Measurements from ENCODE around the gene RNF222.

The RNF222 gene

GRCh38 chr17:8438441-8438840 is 40.8 kb upstream of the RNF222 start:
- H3K4me3 ChIP-seq (ENCODE audit: low read depth, low read length): no peak overlapping the region
- TF ChIP-seq CTCF (IDR thresholded peaks at IDR 0.05; ENCODE audit: control insufficient read depth, extremely low read depth, insufficient read depth): no peak
- no peak for DNase-seq (ENCODE audit: low read depth)

- DNase-seq (ENCODE audit: low read depth): no peak
- TF ChIP-seq CTCF (IDR thresholded peaks at IDR 0.05; ENCODE audit: control insufficient read depth, extremely low read depth, insufficient read depth): no peak
- H3K4me3 ChIP-seq (ENCODE audit: low read depth, low read length): peak overlapping the region; percentile 89
Measured at GRCh38 chr17:8436844-8437171, 39.2 kb upstream of the RNF222 start.

- peak overlapping the region; percentile 89 for H3K4me3 ChIP-seq (ENCODE audit: low read depth, low read length)
- TF ChIP-seq CTCF (IDR thresholded peaks at IDR 0.05; ENCODE audit: control insufficient read depth, extremely low read depth, insufficient read depth): no peak
- DNase-seq (ENCODE audit: low read depth): no peak
Measured at GRCh38 chr17:8436169-8436843, 38.7 kb upstream of the RNF222 start.

- peak; percentile 86 for DNase-seq (ENCODE audit: low read depth)
- no peak for TF ChIP-seq CTCF (IDR thresholded peaks at IDR 0.05; ENCODE audit: control insufficient read depth, extremely low read depth, insufficient read depth)
- peak within 1 kb of the TSS; percentile 89 for H3K4me3 ChIP-seq (ENCODE audit: low read depth, low read length)
Measured at GRCh38 chr17:8435245-8436168, 37.9 kb upstream of the RNF222 start, which contains the start of gene NDEL1. NDEL1 (plus strand) TSS chr17:8435884; CDS start chr17:8444272, 8,388 bp downstream.

- TF ChIP-seq CTCF (IDR thresholded peaks at IDR 0.05; ENCODE audit: control insufficient read depth, extremely low read depth, insufficient read depth): no peak
- DNase-seq (ENCODE audit: low read depth): no peak
Measured at GRCh38 chr17:8430966-8431365, 33.3 kb upstream of the RNF222 start.

GRCh38 chr17:8426802-8427201 is 29.2 kb upstream of the RNF222 start:
- no peak overlapping the region for H3K4me3 ChIP-seq (ENCODE audit: low read depth, low read length)
- DNase-seq (ENCODE audit: low read depth): no peak
- TF ChIP-seq CTCF (IDR thresholded peaks at IDR 0.05; ENCODE audit: control insufficient read depth, extremely low read depth, insufficient read depth): no peak

More at GRCh38 chr17:8430966-8431365, 33.3 kb upstream of the RNF222 start:
- no peak overlapping the region for H3K4me3 ChIP-seq (ENCODE audit: low read depth, low read length)

All from LNCaP clone FGC (cell line).